Measurements from ENCODE around the gene MGLL. TPM values are rescaled to one million over a fixed set of nuclear protein-coding genes. Genes with fewer than 3 reads are reported as not detected.

Gene MGLL
- total RNA-seq, 1 experiment from 2014 or later, result 12.6 TPM

GRCh38 chr3:127769284-127770081, 52.8 kb downstream of the MGLL start:
- ChIA-PET CTCF (interaction anchor here (0.6 to 1.5 kb wide), 6 partner anchors 8 to 195 kb away, joined by 3 to 4 read pairs (median 3); no protein-coding TSS in a partner anchor), POLR2A (interaction anchor here (0.5 to 1.6 kb wide), 5 partner anchors 9 to 53 kb away, joined by 3 to 6 read pairs (median 3); partner anchors contain the start of gene MGLL)
- Mint-ChIP-seq H3K27me3 (ENCODE audit: insufficient read depth, unreplicated experiment) (no peaks in the 10 kb centered on the region), H3K4me3 (ENCODE audit: unreplicated experiment) (no peak overlapping the region), H3K36me3 (ENCODE audit: insufficient read depth, unreplicated experiment) (no peaks in the 10 kb centered on the region), H3K9me3 (ENCODE audit: unreplicated experiment) (no peaks in the 10 kb centered on the region), H3K27ac (ENCODE audit: low read depth, unreplicated experiment) (peak overlapping the region; percentile 71), H3K4me1 (ENCODE audit: insufficient read depth, unreplicated experiment) (peaks cover 25% of the 10 kb centered on the region)
- BruUV-seq (replicated peaks), result no TSS peak
- intact Hi-C loops (cut with micrococcal nuclease), result loop anchor here (5.0 kb wide), 1 partner anchor 33 kb away; no protein-coding TSS in a partner anchor
- no peak for DNase-seq (ENCODE audit: unreplicated experiment)
- no peak for TF ChIP-seq CTCF (IDR thresholded peaks at IDR 0.05; ENCODE audit: unreplicated experiment)

GRCh38 chr3:127768346-127769008, 53.8 kb downstream of the MGLL start:
- peak; percentile 89 for DNase-seq (ENCODE audit: unreplicated experiment)
- peak overlapping the region; percentile 4 for H3K4me3 Mint-ChIP-seq (ENCODE audit: unreplicated experiment)
- H3K27ac Mint-ChIP-seq (ENCODE audit: low read depth, unreplicated experiment), result peak overlapping the region; percentile 71
- no peaks in the 10 kb centered on the region for H3K9me3 Mint-ChIP-seq (ENCODE audit: unreplicated experiment)
- intact Hi-C loops (cut with micrococcal nuclease), result loop anchor here (1.0 to 5.0 kb wide), 3 partner anchors 20 to 49 kb away; no protein-coding TSS in a partner anchor
- no peak for TF ChIP-seq CTCF (IDR thresholded peaks at IDR 0.05; ENCODE audit: unreplicated experiment)
- ChIA-PET CTCF (interaction anchor here (0.6 to 1.5 kb wide), 7 partner anchors 9 to 194 kb away, joined by 3 to 4 read pairs (median 3); no protein-coding TSS in a partner anchor), POLR2A (interaction anchor here (0.5 to 1.6 kb wide), 15 partner anchors 11 to 90 kb away, joined by 3 to 8 read pairs (median 3); partner anchors contain the start of gene MGLL)
- H3K4me1 Mint-ChIP-seq (ENCODE audit: insufficient read depth, unreplicated experiment), result peaks cover 25% of the 10 kb centered on the region
- BruUV-seq (replicated peaks), result TSS peak; percentile 44
- no peaks in the 10 kb centered on the region for H3K36me3 Mint-ChIP-seq (ENCODE audit: insufficient read depth, unreplicated experiment)
- H3K27me3 Mint-ChIP-seq (ENCODE audit: insufficient read depth, unreplicated experiment), result no peaks in the 10 kb centered on the region

- Mint-ChIP-seq H3K27me3 (ENCODE audit: insufficient read depth, unreplicated experiment) (no peaks in the 10 kb centered on the region), H3K4me1 (ENCODE audit: insufficient read depth, unreplicated experiment) (peaks cover 25% of the 10 kb centered on the region), H3K9me3 (ENCODE audit: unreplicated experiment) (no peaks in the 10 kb centered on the region), H3K36me3 (ENCODE audit: insufficient read depth, unreplicated experiment) (no peaks in the 10 kb centered on the region), H3K27ac (ENCODE audit: low read depth, unreplicated experiment) (no peak overlapping the region), H3K4me3 (ENCODE audit: unreplicated experiment) (no peak overlapping the region)
- intact Hi-C loops (cut with micrococcal nuclease), result loop anchor here (5.0 kb wide), 1 partner anchor 35 kb away; no protein-coding TSS in a partner anchor
- ChIA-PET POLR2A (interaction anchor here (1.0 to 1.6 kb wide), 2 partner anchors 12 to 36 kb away, joined by 4 to 8 read pairs; no protein-coding TSS in a partner anchor), CTCF (interaction anchor here (0.6 to 0.7 kb wide), 2 partner anchors 61 to 76 kb away, joined by 3 read pairs; no protein-coding TSS in a partner anchor)
- DNase-seq (ENCODE audit: unreplicated experiment), result no peak
- no TSS peak for BruUV-seq (replicated peaks)
- TF ChIP-seq CTCF (IDR thresholded peaks at IDR 0.05; ENCODE audit: unreplicated experiment), result no peak
Measured at GRCh38 chr3:127767126-127767525, 55.2 kb downstream of the MGLL start.

GRCh38 chr3:127765735-127766134, 56.6 kb downstream of the MGLL start:
- no peak overlapping the region for H3K27ac Mint-ChIP-seq (ENCODE audit: low read depth, unreplicated experiment)
- H3K27me3 Mint-ChIP-seq (ENCODE audit: insufficient read depth, unreplicated experiment), result no peaks in the 10 kb centered on the region
- DNase-seq (ENCODE audit: unreplicated experiment), result no peak
- TF ChIP-seq CTCF (IDR thresholded peaks at IDR 0.05; ENCODE audit: unreplicated experiment), result no peak
- no peak overlapping the region for H3K4me3 Mint-ChIP-seq (ENCODE audit: unreplicated experiment)
- ChIA-PET POLR2A (interaction anchor here (1.1 kb wide), 1 partner anchor 27 kb away, joined by 3 read pairs; no protein-coding TSS in a partner anchor), CTCF (interaction anchor here (1.2 kb wide), 1 partner anchor 28 kb away, joined by 7 read pairs; no protein-coding TSS in a partner anchor)
- intact Hi-C loops (cut with micrococcal nuclease), result loop anchor here (5.0 kb wide), 1 partner anchor 37 kb away; no protein-coding TSS in a partner anchor
- H3K4me1 Mint-ChIP-seq (ENCODE audit: insufficient read depth, unreplicated experiment), result peaks cover 18% of the 10 kb centered on the region
- no peaks in the 10 kb centered on the region for H3K9me3 Mint-ChIP-seq (ENCODE audit: unreplicated experiment)
- no peaks in the 10 kb centered on the region for H3K36me3 Mint-ChIP-seq (ENCODE audit: insufficient read depth, unreplicated experiment)
- BruUV-seq (replicated peaks), result no TSS peak

All from MCF 10A (cell line).